ENCODE measurements around the gene ATP7A.

DNA sequence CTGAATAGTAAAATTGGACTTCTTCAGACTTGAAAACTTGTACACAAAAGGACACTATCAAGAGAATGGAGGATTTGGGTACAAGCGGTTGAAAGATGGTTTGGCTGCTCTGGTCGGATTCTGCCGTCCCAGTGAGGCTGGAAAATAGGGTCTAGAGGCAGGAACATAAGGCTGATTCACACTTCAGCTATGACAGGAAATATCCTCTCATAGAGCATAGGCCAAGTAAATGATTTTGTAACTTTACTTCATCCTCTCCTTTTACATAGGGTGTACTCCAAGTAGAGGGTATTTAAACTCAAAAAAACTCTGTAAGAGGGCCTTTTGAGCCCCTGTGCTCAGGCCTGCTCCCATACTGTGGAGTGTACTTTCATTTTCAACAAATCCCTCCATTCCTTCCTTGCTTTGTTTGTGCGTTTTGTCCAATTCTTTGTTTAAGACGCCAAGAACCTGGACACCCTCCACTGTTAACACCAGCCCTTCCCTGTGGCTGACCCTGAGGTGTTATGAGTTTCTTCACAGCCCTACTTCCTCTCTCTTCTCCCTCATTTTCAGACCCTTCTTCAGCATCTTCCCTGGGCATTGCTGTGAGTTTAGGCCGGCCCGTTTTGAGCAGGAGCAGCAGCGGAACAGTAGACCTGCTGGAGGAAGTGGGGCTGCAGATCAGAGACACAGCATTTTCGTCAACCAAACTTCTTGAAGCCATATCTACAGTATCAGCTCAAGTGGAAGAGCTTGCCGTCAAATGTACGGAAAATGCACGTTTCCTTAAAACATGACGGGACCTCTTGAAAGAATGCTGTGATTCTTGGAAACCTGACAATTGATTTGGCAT is 51.8 kb downstream of the ATP7A start:
- TF ChIP-seq CTCF (IDR thresholded peaks at IDR 0.05) (no peak), POLR2A (IDR thresholded peaks at IDR 0.05) (no peak)
